ENCODE results near the gene OR10H5. TPM values are rescaled to one million over a fixed set of nuclear protein-coding genes. Genes with fewer than 3 reads are reported as not detected.

Gene OR10H5
- total RNA-seq, 1 experiment from 2014 or later = not detected

DNA sequence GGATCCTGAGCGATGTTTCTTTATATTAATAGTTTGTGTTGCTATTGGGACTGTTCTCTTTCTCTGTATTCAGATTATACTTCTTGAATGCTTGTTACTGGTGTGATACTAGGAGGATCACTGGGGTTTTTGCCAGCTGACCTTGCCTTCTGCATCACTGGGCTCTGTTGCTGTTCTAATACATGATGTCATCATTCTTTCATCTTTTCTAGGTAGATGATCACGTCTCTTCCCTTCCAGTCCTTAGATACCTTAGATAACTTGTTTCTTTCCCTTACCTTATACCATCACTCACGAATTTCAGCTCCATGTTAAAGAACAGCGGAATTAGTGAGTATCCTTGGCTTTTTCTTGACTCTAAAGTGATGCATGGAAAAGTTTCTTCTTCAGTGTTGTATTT lies 49.7 kb upstream of the OR10H5 start, which contains the start of gene OR10H3 (continued):
- TF ChIP-seq, protein P1, sequence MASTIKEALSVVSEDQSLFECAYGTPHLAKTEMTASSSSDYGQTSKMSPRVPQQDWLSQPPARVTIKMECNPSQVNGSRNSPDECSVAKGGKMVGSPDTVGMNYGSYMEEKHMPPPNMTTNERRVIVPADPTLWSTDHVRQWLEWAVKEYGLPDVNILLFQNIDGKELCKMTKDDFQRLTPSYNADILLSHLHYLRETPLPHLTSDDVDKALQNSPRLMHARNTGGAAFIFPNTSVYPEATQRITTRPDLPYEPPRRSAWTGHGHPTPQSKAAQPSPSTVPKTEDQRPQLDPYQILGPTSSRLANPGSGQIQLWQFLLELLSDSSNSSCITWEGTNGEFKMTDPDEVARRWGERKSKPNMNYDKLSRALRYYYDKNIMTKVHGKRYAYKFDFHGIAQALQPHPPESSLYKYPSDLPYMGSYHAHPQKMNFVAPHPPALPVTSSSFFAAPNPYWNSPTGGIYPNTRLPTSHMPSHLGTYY (CRISPR knock-in tag; IDR thresholded peaks at IDR 0.05) = no peak
- TF ChIP-seq TEAD1 (CRISPR knock-in tag; IDR thresholded peaks at IDR 0.05) = no peak
- TF ChIP-seq, protein P2, sequence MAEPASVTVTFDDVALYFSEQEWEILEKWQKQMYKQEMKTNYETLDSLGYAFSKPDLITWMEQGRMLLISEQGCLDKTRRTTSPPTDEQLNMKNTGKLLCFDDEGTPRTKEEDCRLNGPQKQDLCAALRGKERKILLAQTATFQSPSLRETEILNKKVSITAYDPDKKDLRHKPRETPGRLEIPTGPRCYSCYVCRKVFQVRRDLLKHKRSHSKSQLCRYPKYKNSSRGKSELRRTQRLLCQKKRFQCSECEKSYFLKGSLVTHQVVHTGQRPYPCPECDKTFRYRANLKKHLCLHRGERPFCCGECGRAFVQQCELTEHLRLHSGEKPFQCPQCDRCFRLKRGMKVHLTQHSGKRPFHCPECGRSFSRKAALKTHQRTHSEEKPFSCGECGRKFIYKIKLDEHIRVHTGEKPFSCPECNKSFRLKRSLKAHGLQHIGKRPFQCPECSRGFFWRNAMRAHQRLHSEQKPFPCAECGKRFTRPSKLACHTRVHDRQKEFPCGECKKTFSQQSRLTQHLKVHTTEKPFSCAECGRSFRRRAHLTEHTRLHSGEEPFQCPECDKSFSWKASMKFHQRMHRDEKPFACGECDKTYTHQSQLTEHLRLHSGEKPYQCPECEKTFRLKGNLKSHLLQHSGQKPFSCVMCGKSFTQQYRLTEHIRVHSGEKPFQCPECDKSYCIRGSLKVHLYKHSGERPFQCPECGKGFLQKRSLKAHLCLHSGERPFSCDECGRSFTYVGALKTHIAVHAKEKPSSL (CRISPR knock-in tag; conservative IDR thresholded peaks at IDR 0.05) = no peak

DNA sequence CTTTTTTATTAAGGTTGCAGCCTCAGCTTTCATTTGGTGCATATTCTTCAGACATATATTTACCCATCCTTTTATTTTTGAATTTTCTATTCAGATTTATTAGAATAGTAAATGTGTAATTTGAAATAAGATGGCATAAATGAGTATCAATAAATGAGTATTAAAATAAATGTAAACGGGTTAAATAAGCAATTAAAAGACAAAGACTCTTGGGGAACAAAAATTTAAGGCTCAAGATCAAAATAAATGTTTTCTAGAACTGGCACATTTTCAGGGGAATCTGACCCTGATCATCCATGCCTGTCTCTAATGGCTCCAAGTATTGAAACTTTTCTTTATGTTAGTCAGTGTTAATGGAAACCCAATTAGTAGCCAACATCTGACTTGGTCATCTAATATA lies 46.7 kb upstream of the OR10H5 start:
- Mint-ChIP-seq H3K27me3 (ENCODE audit: low read depth) (peaks cover 18% of the 10 kb centered on the region), H3K36me3 (peaks cover 54% of the 10 kb centered on the region), H3K4me3 (no peak overlapping the region), H3K9me3 (peaks cover 69% of the 10 kb centered on the region), H3K4me1 (no peaks in the 10 kb centered on the region), H3K27ac (no peak overlapping the region)
- ATAC-seq = no peak
- POLR2A ChIA-PET = no interaction called here
- no peak for DNase-seq (ENCODE audit: low spot score)
- CTCF ChIA-PET = no interaction called here
- TF ChIP-seq, protein P3, sequence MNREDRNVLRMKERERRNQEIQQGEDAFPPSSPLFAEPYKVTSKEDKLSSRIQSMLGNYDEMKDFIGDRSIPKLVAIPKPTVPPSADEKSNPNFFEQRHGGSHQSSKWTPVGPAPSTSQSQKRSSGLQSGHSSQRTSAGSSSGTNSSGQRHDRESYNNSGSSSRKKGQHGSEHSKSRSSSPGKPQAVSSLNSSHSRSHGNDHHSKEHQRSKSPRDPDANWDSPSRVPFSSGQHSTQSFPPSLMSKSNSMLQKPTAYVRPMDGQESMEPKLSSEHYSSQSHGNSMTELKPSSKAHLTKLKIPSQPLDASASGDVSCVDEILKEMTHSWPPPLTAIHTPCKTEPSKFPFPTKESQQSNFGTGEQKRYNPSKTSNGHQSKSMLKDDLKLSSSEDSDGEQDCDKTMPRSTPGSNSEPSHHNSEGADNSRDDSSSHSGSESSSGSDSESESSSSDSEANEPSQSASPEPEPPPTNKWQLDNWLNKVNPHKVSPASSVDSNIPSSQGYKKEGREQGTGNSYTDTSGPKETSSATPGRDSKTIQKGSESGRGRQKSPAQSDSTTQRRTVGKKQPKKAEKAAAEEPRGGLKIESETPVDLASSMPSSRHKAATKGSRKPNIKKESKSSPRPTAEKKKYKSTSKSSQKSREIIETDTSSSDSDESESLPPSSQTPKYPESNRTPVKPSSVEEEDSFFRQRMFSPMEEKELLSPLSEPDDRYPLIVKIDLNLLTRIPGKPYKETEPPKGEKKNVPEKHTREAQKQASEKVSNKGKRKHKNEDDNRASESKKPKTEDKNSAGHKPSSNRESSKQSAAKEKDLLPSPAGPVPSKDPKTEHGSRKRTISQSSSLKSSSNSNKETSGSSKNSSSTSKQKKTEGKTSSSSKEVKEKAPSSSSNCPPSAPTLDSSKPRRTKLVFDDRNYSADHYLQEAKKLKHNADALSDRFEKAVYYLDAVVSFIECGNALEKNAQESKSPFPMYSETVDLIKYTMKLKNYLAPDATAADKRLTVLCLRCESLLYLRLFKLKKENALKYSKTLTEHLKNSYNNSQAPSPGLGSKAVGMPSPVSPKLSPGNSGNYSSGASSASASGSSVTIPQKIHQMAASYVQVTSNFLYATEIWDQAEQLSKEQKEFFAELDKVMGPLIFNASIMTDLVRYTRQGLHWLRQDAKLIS (CRISPR knock-in tag; IDR thresholded peaks at IDR 0.05; ENCODE audit: borderline replicate concordance) = no peak

DNA sequence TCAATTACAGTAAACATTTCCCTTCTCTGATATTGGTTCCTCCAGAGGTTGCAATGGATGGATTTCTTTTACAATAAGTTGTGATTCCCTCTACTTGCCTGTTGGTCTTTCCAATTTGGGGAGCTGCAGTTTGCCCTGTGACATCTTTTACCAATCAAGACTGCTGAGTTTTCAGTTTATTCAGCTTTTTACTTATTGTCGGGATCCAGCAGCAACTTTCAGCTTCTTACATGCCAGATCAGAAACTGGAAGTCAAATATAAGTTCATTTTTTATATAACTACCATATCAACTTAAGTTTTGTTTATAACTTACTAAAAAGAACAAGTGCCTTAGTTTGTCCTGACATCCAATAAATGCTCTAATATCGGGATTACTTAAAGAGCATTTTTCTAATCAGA lies 39.2 kb upstream of the OR10H5 start:
- DNase-seq (ENCODE audit: low spot score) = no peak
- ChIA-PET POLR2A (no interaction called here), CTCF (interaction anchor here (1.0 kb wide), 1 partner anchor 293 kb away, joined by 3 read pairs; no protein-coding TSS in a partner anchor)
- H3K27me3 Mint-ChIP-seq (ENCODE audit: low read depth) = peaks cover 28% of the 10 kb centered on the region
- H3K36me3 Mint-ChIP-seq = peaks cover 47% of the 10 kb centered on the region
- no peaks in the 10 kb centered on the region for H3K4me1 Mint-ChIP-seq
- no peak for ATAC-seq
- peaks cover 81% of the 10 kb centered on the region for H3K9me3 Mint-ChIP-seq
- no peak overlapping the region for H3K4me3 Mint-ChIP-seq
- H3K27ac Mint-ChIP-seq = no peak overlapping the region
- no peak for TF ChIP-seq TEAD4 (CRISPR knock-in tag; IDR thresholded peaks at IDR 0.05)

DNA sequence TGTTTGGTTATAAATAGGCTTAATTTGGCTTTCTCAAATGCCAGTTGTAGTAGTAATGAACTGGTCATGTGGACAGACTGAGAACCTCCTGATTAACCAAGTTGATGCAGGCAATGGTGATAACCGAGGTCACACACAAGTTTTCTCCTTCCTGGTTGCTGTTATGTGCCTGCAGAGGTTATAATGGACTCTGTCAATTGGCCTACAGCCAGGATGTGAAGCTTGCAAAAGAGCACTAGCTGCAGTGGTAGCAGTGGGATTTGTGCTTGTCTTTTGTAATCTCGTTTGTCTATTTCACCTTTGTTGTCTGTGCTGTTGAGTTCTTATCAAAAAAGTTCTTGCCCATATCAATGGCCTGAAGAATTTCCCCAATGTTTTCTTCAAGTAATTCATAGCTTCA lies 29.1 kb upstream of the OR10H5 start:
- H3K4me3 Mint-ChIP-seq = no peak overlapping the region
- H3K4me1 Mint-ChIP-seq = no peaks in the 10 kb centered on the region
- POLR2A ChIA-PET = no interaction called here
- peaks cover 13% of the 10 kb centered on the region for H3K27me3 Mint-ChIP-seq (ENCODE audit: low read depth)
- H3K27ac Mint-ChIP-seq = no peak overlapping the region
- peaks cover 56% of the 10 kb centered on the region for H3K36me3 Mint-ChIP-seq
- DNase-seq (ENCODE audit: low spot score) (no peak), ATAC-seq (no peak)
- TF ChIP-seq, protein P4, sequence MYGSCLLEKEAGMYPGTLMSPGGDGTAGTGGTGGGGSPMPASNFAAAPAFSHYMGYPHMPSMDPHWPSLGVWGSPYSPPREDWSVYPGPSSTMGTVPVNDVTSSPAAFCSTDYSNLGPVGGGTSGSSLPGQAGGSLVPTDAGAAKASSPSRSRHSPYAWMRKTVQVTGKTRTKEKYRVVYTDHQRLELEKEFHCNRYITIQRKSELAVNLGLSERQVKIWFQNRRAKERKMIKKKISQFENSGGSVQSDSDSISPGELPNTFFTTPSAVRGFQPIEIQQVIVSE (CRISPR knock-in tag; IDR thresholded peaks at IDR 0.05; ENCODE audit: borderline replicate concordance) = no peak
- no peak for TF ChIP-seq ZNF263 (CRISPR knock-in tag; IDR thresholded peaks at IDR 0.05; ENCODE audit: low read depth)
- peaks cover 79% of the 10 kb centered on the region for H3K9me3 Mint-ChIP-seq
- CTCF ChIA-PET = no interaction called here

DNA sequence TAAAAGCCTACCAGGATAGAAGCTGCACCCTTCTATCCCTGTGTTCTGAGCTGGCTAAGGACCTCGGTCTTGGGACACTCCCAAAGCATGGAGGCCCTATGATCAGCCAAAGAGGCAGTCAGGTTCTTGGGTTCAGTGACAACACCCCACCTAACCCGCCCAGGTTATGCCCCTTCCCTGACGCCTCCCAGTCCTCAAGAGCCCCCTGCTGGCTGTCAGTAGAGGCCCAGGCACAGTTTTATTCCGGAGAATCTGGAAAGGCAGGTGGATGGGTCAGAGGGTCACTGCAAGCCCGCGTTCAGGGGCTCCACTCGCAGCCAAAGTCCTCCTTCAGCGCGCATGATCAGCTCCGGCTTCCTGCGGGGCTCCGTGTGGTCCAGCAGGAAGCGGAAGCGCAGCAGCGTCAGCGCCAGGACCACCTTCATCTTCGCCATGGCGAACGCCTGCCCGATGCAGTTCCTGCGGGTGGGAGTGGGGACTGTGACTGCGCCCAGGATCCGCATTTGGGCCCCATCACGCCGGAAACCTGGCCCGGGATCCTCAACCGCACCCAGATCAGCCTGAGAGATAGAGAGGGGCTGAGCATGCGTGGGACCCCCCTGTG lies 27.4 kb upstream of the OR10H5 start:
- ATAC-seq (no peak; the same call in 1 of the 2 replicates), DNase-seq (ENCODE audit: low spot score) (peak; percentile 19)
- CTCF ChIA-PET = no interaction called here
- Mint-ChIP-seq H3K27me3 (ENCODE audit: low read depth) (peaks cover 9% of the 10 kb centered on the region), H3K4me1 (no peaks in the 10 kb centered on the region), H3K27ac (no peak overlapping the region), H3K36me3 (peaks cover 48% of the 10 kb centered on the region), H3K4me3 (no peak overlapping the region), H3K9me3 (peaks cover 74% of the 10 kb centered on the region)
- POLR2A ChIA-PET = no interaction called here
- TF ChIP-seq ZNF232 (CRISPR knock-in tag; IDR thresholded peaks at IDR 0.05) (no peak), ZNF317 (CRISPR knock-in tag; IDR thresholded peaks at IDR 0.05; ENCODE audit: borderline replicate concordance, low read depth) (no peak), SOX15 (CRISPR knock-in tag; IDR thresholded peaks at IDR 0.05) (no peak), TP53 (CRISPR knock-in tag; IDR thresholded peaks at IDR 0.05) (no peak), OVOL2 (CRISPR knock-in tag; IDR thresholded peaks at IDR 0.05; ENCODE audit: borderline replicate concordance) (no peak)
- TF ChIP-seq, protein P5, sequence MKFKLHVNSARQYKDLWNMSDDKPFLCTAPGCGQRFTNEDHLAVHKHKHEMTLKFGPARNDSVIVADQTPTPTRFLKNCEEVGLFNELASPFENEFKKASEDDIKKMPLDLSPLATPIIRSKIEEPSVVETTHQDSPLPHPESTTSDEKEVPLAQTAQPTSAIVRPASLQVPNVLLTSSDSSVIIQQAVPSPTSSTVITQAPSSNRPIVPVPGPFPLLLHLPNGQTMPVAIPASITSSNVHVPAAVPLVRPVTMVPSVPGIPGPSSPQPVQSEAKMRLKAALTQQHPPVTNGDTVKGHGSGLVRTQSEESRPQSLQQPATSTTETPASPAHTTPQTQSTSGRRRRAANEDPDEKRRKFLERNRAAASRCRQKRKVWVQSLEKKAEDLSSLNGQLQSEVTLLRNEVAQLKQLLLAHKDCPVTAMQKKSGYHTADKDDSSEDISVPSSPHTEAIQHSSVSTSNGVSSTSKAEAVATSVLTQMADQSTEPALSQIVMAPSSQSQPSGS (CRISPR knock-in tag; IDR thresholded peaks at IDR 0.05; ENCODE audit: borderline replicate concordance, low read depth) = no peak
- TF ChIP-seq, protein P6, sequence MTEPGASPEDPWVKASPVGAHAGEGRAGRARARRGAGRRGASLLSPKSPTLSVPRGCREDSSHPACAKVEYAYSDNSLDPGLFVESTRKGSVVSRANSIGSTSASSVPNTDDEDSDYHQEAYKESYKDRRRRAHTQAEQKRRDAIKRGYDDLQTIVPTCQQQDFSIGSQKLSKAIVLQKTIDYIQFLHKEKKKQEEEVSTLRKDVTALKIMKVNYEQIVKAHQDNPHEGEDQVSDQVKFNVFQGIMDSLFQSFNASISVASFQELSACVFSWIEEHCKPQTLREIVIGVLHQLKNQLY (CRISPR knock-in tag; IDR thresholded peaks at IDR 0.05) = no peak
